OCI-LY7 (cell line): ENCODE data around the gene BOLA2B. TPM values are rescaled to one million over a fixed set of nuclear protein-coding genes. Genes with fewer than 3 reads are reported as not detected.
A peak's percentile ranks its signal among the peaks of the same experiment; 100 is the strongest.

Source experiments
- BruUV-seq: library from RNA; stranded (reverse); fragments of 400-500 nt; replicated peaks from 2 replicates; lab custom pipeline; 2021; lab: Mats Ljungman, UMichigan
- CTCF ChIA-PET: fragments of 300-600 bp; sonication (Branson Sonifier 250); formaldehyde crosslinking; loops from one replicate; lab custom pipeline; 2022; ENCODE audit warnings: antibody characterized with exemption; ENCODE audit not compliant: unreplicated experiment; lab: Charles Lee
- POLR2A ChIA-PET: fragments of 300-600 bp; sonication (Branson Sonifier 250); formaldehyde crosslinking; loops from one replicate; lab custom pipeline; 2022; ENCODE audit warnings: antibody characterized with exemption; lab: Charles Lee
- DNase-seq: peaks from one replicate; pipeline ENCODE4 v3.0.0-alpha.2; 2015; ENCODE audit warnings: low spot score
- H2AFZ ChIP-seq: fragments of 200-600 bp; sonication (generic), shearing (Covaris generic); 2 replicates; pipeline ENCODE4 v1.6.1; 2014; ENCODE audit warnings: mild to moderate bottlenecking, antibody characterized with exemption, low read length, moderate library complexity
- H3K27ac ChIP-seq: fragments of 200-600 bp; sonication (generic); 2 replicates; pipeline ENCODE4 v1.5.1; 2014; ENCODE audit warnings: mixed run types, low read depth, mild to moderate bottlenecking, moderate library complexity, low read length, inconsistent platforms; ENCODE audit not compliant: poor library complexity, severe bottlenecking
- H3K36me3 ChIP-seq: fragments of 200-600 bp; sonication (generic); 2 replicates; pipeline ENCODE4 v1.6.1; 2014; ENCODE audit warnings: mild to moderate bottlenecking, antibody characterized with exemption, low read length, moderate library complexity, mixed read lengths; ENCODE audit not compliant: insufficient read depth
- H3K4me1 ChIP-seq: fragments of 200-600 bp; sonication (generic); 2 replicates; pipeline ENCODE4 v1.5.1; 2014; ENCODE audit warnings: mild to moderate bottlenecking, low read length; ENCODE audit not compliant: insufficient read depth, poor library complexity, severe bottlenecking
- H3K4me2 ChIP-seq: fragments of 200-600 bp; sonication (generic); 2 replicates; pipeline ENCODE4 v1.6.1; 2014; ENCODE audit warnings: mild to moderate bottlenecking, low read length
- H3K4me3 ChIP-seq: fragments of 200-600 bp; sonication (generic); 2 replicates; pipeline ENCODE4 v1.5.1; 2014; ENCODE audit warnings: mild to moderate bottlenecking, low read depth, low read length; ENCODE audit not compliant: poor library complexity, severe bottlenecking
- H3K79me2 ChIP-seq: fragments of 200-600 bp; sonication (generic); 2 replicates; pipeline ENCODE4 v1.6.1; 2016; ENCODE audit warnings: low read depth, mild to moderate bottlenecking, low read length, moderate library complexity, mixed read lengths; ENCODE audit not compliant: insufficient read depth
- H3K9me2 ChIP-seq: fragments of 200-600 bp; sonication (generic); 2 replicates; pipeline ENCODE4 v1.6.1; 2016; ENCODE audit warnings: mild to moderate bottlenecking, low read length, mixed read lengths; ENCODE audit not compliant: insufficient read depth
- H3K9me3 ChIP-seq: fragments of 200-600 bp; sonication (generic); 2 replicates; pipeline ENCODE4 v1.6.1; 2014; ENCODE audit warnings: mild to moderate bottlenecking, mixed run types, low read length, mixed read lengths
- H4K20me1 ChIP-seq: fragments of 200-600 bp; sonication (generic); 2 replicates; pipeline ENCODE4 v1.6.1; 2014; ENCODE audit warnings: mild to moderate bottlenecking, antibody characterized with exemption, low read length, moderate library complexity, mixed read lengths; ENCODE audit not compliant: insufficient read depth
- CTCF ChIP-seq: fragments of 200-600 bp; sonication (generic); conservative IDR thresholded peaks from 2 replicates; pipeline ENCODE4 v1.5.1; 2014; ENCODE audit warnings: mild to moderate bottlenecking, antibody characterized with exemption, low read length, moderate library complexity, mixed read lengths
- EZH2phosphoT487 ChIP-seq: fragments of 200-600 bp; sonication (generic); IDR thresholded peaks from 2 replicates; pipeline ENCODE4 v1.6.1; 2018; ENCODE audit warnings: low read depth, borderline replicate concordance, mild to moderate bottlenecking, mixed run types, antibody characterized with exemption, low read length, moderate library complexity, mixed read lengths
- intact Hi-C: fragments of 100-400 bp; cut with micrococcal nuclease; formaldehyde crosslinking; loops from one replicate; pipeline ENCODE4 v1.10.0; 2022; ENCODE audit not compliant: unreplicated experiment
- total RNA-seq, 2 experiments: library from RNA; depleted of rRNA in 1 of 2; stranded (reverse); fragments of >200 nt in 1 of 2; shearing (Covaris generic) in 1 of 2; gene quantifications; 2 replicates each; pipeline ENCODE4 v1.2.3, GENCODE V29; 2014 to 2022

BOLA2B gene
- total RNA-seq, 2 experiments from 2014 or later: 119 to 179 TPM

GRCh38 chr16:30186782-30187555 lies 6.5 kb downstream of the BOLA2B start:
- H3K9me3 ChIP-seq: no peaks in the 10 kb centered on the region
- H3K4me2 ChIP-seq: peak overlapping the region; percentile 90
- TF ChIP-seq CTCF: peak; percentile 90
- TF ChIP-seq EZH2phosphoT487: no peak
- intact Hi-C loops: no loop called here
- peak overlapping the region; percentile 86 for H3K4me3 ChIP-seq
- H4K20me1 ChIP-seq: no peaks in the 10 kb centered on the region
- no peaks in the 10 kb centered on the region for H3K9me2 ChIP-seq
- POLR2A ChIA-PET: no interaction called here
- peak overlapping the region; percentile 94 for H3K27ac ChIP-seq
- peaks cover 42% of the 10 kb centered on the region for H3K4me1 ChIP-seq
- H3K36me3 ChIP-seq: peaks cover 43% of the 10 kb centered on the region
- H2AFZ ChIP-seq: no peak overlapping the region
- H3K79me2 ChIP-seq: peaks cover 25% of the 10 kb centered on the region; the same call in 1 of the 2 replicates
- DNase-seq: peak; percentile 82
- CTCF ChIA-PET: interaction anchor here (0.6 kb wide), 2 partner anchors 170 to 470 kb away, joined by 3 to 7 read pairs; no protein-coding TSS in a partner anchor
- BruUV-seq: no TSS peak

- peaks cover 25% of the 10 kb centered on the region; the same call in 1 of the 2 replicates for H3K79me2 ChIP-seq
- H3K4me2 ChIP-seq: peak overlapping the region; percentile 90
- ChIA-PET POLR2A (no interaction called here), CTCF (interaction anchor here (0.6 kb wide), 2 partner anchors 171 to 471 kb away, joined by 3 to 7 read pairs; no protein-coding TSS in a partner anchor)
- intact Hi-C loops: no loop called here
- H3K27ac ChIP-seq: peak overlapping the region; percentile 94
- peak overlapping the region; percentile 86 for H3K4me3 ChIP-seq
- H2AFZ ChIP-seq: no peak overlapping the region
- BruUV-seq: no TSS peak
- TF ChIP-seq CTCF: no peak
- no peak for TF ChIP-seq EZH2phosphoT487
- H3K4me1 ChIP-seq: peaks cover 42% of the 10 kb centered on the region
- H3K9me2 ChIP-seq: no peaks in the 10 kb centered on the region
- no peaks in the 10 kb centered on the region for H3K9me3 ChIP-seq
- H4K20me1 ChIP-seq: no peaks in the 10 kb centered on the region
- no peak for DNase-seq
- peaks cover 43% of the 10 kb centered on the region for H3K36me3 ChIP-seq
These were observed 7.1 kb downstream of the BOLA2B start for GRCh38 chr16:30186444-30186781.
